ENCODE measurements around the gene AGAP2.
"Not testable (repeated sequence)": the region's sequence is repeated elsewhere in the genome, so short reads cannot be mapped to it uniquely, and the experiment has no call there.

AGAP2 gene

GRCh38 chr12:57720606-57721595 is 17.6 kb downstream of the AGAP2 start:
- DNase-seq = no peak

DNA sequence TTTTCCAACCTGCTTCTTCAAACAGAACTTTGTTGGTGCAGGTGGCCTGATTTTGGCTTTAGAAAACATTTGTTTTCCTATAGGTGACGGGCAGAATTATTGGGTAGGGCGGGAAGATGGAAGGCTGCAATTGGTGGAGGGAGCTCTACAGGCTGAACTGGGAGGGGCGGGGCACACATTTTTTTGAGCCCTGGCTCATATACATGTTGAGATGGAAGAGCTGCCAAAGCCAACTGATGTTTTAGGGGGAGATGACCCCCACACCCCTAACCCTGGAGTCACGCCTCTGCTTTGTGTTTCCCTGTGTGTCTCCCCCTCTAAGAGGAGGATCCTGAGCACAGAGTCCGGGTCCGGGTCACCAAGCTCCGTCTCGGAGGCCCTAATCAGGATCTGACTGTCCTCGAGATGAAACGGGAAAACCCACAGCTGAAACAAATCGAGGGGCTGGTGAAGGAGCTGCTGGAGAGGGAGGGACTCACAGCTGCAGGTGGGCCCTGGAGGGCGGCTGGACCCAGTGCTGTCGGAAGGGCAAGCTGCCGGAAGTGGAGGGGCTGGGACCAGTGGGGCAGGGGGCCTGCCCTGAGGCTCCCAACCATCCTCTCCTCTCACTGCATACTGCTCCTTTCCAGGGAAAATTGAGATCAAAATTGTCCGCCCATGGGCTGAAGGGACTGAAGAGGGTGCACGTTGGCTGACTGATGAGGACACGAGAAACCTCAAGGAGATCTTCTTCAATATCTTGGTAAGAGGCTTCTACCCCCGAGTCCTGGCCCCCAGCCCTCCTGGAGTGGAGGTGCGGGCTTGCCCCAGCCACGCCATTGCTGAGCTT is 18.6 kb downstream of the AGAP2 start:
- no peak for DNase-seq

- DNase-seq = no peak
These were observed 19.7 kb downstream of the AGAP2 start for GRCh38 chr12:57718641-57719528.

- no peak for DNase-seq
These were observed 20.5 kb downstream of the AGAP2 start for GRCh38 chr12:57717846-57718640.

GRCh38 chr12:57717131-57717530 is 21.4 kb downstream of the AGAP2 start:
- DNase-seq = no peak

GRCh38 chr12:57716305-57716704 is 22.2 kb downstream of the AGAP2 start:
- no peak for DNase-seq

- DNase-seq = no peak
These were observed 22.8 kb downstream of the AGAP2 start for GRCh38 chr12:57715786-57716185.

GRCh38 chr12:57715036-57715748 is 23.4 kb downstream of the AGAP2 start:
- not testable (repeated sequence) for DNase-seq

- DNase-seq = no peak
These were observed 25.3 kb downstream of the AGAP2 start for GRCh38 chr12:57713209-57713608.

- DNase-seq = no peak
These were observed 25.8 kb downstream of the AGAP2 start for GRCh38 chr12:57712701-57713100.

GRCh38 chr12:57708296-57708695 is 30.2 kb downstream of the AGAP2 start:
- no peak for DNase-seq

DNA sequence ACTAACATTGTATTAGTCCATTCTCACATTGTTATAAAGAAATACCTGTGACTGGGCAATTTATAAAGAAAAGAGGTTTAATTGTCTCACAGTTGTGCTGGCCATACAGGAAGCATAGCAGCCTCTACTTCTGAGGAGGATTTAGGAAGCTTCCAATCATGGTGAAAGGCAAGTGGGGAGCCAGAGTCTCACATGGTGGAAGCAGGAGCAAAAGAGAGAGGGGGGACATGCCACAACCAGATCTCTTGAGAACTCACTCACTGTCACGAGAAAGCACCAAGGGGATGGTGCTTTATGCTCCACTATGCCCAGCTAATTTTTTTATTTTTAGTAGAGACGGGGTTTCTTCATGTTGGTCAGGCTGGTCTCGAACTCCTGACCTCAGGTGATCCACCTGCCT is 31.3 kb downstream of the AGAP2 start:
- DNase-seq = no peak

DNA sequence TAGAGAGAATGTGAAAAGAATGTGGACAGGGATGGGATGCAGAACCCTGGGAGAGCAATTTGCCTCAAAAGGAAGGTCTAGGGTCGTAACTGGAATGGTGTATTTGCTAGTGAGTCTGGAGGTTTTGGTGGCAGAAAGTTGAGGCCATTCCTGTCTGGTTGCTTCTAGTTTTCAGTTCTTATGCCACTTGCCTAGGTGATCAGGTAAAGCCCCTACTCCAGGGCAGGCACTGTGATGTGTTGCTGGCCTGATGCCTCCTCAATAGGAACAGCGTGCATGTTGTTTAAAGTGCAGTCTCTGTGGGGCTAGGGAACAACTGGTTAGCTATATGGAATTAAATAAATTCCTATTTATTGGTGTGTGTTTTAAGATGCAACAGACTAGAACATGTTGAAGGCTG is 38.2 kb downstream of the AGAP2 start:
- DNase-seq = no peak

GRCh38 chr12:57698414-57698813 is 40.1 kb downstream of the AGAP2 start:
- no peak for DNase-seq

- DNase-seq = no peak
These were observed 41.5 kb downstream of the AGAP2 start for GRCh38 chr12:57697076-57697475.

GRCh38 chr12:57695770-57696432 is 42.6 kb downstream of the AGAP2 start:
- DNase-seq = no peak

- no peak for DNase-seq
These were observed 44.0 kb downstream of the AGAP2 start for GRCh38 chr12:57694459-57695019.

DNA sequence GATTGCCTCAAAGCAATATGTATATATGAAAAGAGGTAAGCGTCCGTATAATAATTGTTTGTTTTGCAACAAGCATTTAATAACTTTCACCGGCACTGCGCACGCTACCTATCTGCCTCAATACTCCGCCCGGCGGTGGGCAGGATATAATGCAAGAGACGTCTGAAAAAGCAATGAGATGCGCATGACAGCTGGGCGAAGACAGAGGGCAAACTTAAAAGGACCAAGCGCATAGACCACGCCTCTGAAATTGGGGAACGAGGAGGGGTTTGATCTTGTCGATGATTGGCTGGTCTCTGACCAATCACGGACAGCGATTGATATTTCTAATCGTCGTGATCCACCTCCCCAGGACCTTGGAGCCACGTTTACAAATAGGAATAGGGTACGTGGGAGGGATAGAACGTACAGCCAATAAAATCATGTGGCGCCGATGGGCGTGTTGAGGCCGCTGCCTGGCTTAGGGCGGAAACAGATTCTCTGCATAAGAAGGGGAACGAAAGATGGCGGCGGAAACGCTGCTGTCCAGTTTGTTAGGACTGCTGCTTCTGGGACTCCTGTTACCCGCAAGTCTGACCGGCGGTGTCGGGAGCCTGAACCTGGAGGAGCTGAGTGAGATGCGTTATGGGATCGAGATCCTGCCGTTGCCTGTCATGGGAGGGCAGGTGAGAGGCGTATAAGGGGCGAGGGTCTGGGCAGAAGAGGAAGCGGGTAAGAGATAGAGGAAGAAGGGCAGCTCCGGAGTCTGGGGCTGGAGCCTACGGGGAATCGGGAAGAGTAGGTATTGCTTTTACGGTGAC is 44.7 kb downstream of the AGAP2 start, which contains the start of gene OS9:
Gene OS9, plus strand, starts transcription at position 474 of the 800 bp plus-strand sequence. Its CDS starts 30 bp downstream, at position 504.
- peak; percentile 99 for DNase-seq

GRCh38 chr12:57693317-57693658 is 45.3 kb downstream of the AGAP2 start:
- no peak for DNase-seq

Measured in CD4-positive, alpha-beta T cell treated with Interleukin-12 subunit alpha and Interleukin-12 subunit beta, for 1 hour (primary cell).